HG02571 (cell line): Measurements from ENCODE around the gene TBC1D24.
"Not testable (repeated sequence)": the region's sequence is repeated elsewhere in the genome, so short reads cannot be mapped to it uniquely, and the experiment has no call there.

Source experiments
- ATAC-seq: cut with Tn5 transposase; IDR thresholded peaks from one replicate; pipeline ENCODE4 v1.9.1; 2021; ENCODE audit warnings: mild to moderate bottlenecking, moderate library complexity; ENCODE audit not compliant: unreplicated experiment

Gene TBC1D24

DNA sequence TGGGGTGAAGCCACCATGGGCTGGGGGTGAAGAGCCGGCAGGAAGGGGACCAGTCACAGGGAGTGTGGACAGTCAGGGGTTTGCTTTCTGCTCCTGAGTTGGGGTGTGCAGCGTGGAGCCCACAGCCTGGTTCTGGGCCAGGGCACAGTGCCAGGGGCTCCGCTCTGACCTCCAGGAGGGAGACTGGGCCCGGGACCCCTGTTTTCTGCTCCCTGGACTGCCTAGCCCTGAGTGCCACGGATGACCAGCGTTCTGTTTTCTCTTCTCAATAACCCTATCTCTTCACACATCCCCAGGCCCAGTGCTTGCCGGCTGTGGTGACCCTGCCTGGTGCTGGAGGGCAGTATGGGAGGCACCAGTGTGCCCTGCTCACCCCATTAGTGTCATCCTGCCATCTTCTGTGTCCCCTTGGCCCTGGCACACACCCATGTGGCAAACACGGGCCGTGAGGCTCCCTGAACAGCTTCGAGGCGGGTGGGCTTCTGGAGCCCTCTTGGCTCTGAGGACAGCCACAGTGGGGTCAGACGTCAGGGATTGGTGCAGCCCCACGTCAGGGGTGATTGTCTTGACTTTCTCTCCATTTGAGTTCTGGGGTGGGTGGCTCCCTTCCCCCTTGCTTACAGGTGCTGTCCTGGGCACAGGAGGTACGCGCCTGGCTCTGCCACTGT, 55.2 kb downstream of the TBC1D24 start:
- no peak for ATAC-seq

DNA sequence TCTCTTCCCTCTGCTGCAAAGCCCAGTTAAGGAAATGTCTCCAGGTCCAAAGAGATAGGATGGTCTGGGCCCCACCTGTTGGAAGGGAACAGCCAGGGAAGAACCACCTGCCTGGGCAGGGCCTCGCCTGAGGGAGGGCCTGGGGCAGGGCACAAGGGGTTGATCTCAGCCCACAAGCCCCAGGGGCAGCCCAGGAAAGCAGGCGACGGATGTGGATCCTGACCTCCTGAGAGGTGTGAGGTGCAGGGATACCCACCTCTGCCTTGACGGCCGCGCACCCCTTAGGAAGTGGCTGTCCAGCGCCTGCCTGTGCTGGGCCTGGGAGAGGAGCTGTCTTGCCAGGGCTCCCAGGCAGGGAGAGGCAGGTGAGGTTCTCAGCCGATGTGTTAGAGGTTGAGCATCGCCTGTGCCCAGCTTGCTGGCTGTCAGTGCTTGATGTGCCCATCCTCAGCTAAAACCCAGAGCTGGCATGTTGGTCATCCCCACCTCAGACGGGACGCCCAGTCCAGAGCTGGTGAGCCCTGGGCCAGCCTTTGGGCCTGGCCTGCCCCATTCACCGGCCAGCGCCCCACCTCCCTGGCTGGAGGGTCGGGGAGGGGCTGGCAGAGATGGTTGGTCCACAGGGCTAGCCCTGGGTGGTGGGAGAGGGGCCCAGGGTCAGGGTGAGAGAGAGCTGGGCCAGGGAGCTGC, 55.8 kb downstream of the TBC1D24 start:
- no peak for ATAC-seq

- ATAC-seq, result peak; percentile 2
These were observed 56.4 kb downstream of the TBC1D24 start, which contains the start of gene CEMP1 for GRCh38 chr16:2531371-2531695. Gene CEMP1 (minus strand): TSS chr16:2531408. CDS start chr16:2531073, 335 bp downstream.

- peak; percentile 77 for ATAC-seq
These were observed 57.0 kb downstream of the TBC1D24 start for GRCh38 chr16:2531696-2532493.

DNA sequence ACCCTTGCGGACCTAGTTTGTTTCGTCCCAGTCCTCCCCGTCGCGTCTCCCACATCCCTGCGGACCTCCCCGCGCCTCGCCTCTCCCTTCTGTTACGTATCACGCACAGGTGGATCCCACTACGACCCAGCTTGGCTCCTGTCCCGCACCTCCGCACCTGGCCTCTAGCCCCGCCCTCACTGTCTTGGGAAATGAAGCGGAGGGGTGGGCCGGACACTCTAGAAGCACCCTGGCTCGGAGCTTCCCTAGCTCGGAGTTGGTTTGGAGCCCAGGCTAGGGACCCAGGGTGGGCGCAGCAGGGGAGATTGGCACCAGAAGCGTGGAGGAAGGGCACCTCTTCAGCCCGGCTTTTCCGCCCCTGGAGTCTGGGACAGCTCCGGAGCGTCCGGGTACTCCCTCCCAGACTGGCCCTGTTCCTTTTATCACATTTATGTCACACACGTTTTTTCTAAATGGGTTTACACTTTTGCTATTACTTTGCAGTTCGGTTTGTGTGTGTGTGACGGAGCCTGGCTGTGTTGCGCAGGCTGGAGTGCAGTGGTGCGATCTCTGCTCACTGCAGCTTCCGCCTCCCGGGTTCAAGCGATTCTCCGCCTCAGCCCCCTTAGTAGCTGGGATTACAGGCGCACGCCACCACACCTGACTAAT, 57.7 kb downstream of the TBC1D24 start:
- ATAC-seq, result peak; percentile 16

DNA sequence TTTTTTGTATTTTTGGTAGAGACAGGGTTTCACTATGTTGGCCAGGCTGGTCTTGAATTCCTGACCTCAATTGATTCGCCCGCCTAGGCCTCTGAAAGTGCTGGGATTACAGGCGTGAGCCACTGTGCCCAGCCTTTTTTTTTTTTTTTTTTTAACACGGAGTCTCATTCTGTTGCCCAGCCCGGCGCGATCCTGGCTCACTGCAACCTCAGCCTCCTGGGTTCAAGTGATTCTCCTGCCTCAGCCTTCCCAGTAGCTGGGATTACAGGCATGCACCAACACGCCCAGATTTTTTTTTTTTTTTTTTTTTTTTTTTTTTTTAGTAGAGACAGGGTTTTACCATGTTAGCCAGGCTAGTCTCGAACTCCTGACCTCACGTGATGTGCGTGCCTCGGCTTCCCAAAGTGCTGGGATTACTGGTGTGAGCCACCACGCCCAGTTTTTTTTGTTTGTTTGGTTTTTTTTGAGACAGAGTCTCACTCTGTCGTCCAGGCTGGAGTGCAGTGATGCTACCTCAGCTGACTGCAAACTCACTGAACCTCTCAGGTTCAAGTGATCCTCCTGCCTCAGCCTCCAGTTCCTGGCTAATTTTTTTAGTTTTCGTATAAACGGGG, 58.3 kb downstream of the TBC1D24 start:
- ATAC-seq, result not testable (repeated sequence)

GRCh38 chr16:2533912-2534311, 59.0 kb downstream of the TBC1D24 start:
- ATAC-seq, result no peak

DNA sequence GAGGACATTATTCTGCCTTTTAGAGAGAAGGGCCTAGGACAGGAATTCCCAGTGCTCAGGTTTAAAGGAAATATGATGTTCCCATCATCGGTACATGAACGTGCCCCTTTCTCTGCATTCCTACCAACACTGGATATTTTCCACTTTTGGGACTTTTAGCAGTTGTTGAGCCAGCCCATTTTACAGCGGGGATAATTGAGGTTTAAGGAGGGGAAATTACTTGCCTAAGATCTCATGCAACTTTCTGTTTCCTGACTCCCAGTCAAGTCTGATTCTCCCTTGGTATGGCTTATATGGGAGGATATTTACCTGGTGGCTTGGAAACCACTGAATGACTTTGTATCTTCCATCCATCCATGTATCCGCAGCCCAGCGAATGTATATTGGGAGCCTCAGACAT, 59.4 kb downstream of the TBC1D24 start:
- ATAC-seq, result not testable (repeated sequence)

- ATAC-seq, result no peak
These were observed 60.7 kb downstream of the TBC1D24 start for GRCh38 chr16:2535625-2536013.

GRCh38 chr16:2537451-2538379, 62.8 kb downstream of the TBC1D24 start, which contains the start of gene PDPK1:
Gene PDPK1 (plus strand): TSS chr16:2538021. CDS start chr16:2538113, 92 bp downstream.
- ATAC-seq, result peak; percentile 87

DNA sequence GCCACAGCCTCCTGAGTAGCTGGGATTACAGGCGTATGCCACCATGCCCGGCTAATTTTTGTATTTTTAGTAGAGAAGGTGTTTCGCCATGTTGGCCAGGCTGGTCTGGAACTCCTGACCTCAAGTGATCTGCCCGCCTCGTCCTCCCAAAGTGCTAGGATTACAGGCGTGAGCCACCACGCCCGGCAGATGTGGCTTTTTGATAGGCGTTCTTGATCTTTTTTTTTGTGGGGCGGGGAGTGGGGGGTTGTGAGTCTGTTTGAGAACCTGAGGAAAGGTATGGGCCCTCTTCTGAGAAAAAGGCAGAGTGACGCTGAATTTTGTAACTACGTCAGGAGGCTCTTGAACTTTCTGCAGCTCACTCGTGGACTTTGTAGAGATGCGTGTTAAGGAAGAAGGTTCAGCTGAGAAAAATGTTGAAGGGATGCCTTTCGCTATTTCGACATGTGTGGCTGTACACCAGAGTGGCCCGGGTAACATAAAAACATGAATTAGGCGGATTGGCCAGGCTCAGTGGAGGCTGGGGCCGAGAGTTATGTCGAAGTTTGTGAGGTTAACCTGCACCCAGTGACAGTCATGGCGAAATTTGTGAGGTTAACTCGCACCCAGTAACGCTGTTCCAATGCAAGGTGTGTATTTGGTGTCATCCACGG, 64.4 kb downstream of the TBC1D24 start:
- ATAC-seq, result not testable (repeated sequence)

DNA sequence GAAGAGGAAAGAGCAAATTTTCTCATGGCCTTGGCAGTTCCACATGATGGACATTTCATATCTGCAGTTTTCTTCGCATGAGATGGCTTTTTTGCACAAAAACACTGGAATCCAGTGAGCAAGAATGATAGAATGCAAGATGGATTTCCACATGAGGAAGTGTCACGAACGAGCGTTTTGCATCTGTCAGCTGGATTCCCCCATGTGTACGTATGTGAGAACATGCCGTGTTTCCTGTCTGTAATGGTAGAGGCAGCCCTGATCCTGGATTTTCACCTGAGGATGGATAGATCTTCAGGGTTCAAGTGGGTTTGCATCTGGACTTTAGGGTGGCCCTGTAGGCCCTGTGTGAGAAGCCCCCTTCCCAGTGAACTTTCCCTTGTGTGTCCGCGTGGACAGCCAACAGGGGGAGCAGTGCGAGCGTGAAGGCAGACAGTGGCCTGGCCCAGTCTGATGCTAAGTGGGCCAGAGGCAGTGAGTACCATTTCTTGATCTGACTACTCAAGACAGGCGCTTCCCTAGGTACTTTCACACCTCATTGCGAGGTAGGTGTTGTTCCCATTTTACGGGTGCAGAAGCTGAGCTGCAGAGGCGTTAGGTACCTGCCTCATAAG, 65.0 kb downstream of the TBC1D24 start:
- ATAC-seq, result not testable (repeated sequence)

GRCh38 chr16:2540912-2541311, 66.0 kb downstream of the TBC1D24 start:
- not testable (repeated sequence) for ATAC-seq

- ATAC-seq, result not testable (repeated sequence)
These were observed 66.5 kb downstream of the TBC1D24 start for GRCh38 chr16:2541409-2541808.

DNA sequence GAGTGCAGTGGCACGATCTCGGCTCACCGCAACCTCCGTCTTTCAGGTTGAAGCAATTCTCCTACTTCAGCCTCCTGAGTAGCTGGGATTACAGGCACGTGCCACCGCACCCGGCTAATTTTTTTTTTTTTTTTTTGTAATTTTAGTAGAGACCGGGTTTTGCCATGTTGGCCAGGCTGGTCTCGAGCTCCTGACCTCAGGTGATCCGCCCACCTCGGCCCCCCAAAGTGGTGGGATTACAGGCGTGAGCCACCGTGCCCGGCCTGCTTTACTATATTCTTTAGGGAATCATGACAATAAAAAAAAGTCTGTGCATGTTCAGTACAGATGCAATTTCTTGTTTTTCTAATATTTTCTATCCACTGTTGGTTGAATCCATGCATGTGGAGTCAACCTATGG, 68.8 kb downstream of the TBC1D24 start:
- not testable (repeated sequence) for ATAC-seq

DNA sequence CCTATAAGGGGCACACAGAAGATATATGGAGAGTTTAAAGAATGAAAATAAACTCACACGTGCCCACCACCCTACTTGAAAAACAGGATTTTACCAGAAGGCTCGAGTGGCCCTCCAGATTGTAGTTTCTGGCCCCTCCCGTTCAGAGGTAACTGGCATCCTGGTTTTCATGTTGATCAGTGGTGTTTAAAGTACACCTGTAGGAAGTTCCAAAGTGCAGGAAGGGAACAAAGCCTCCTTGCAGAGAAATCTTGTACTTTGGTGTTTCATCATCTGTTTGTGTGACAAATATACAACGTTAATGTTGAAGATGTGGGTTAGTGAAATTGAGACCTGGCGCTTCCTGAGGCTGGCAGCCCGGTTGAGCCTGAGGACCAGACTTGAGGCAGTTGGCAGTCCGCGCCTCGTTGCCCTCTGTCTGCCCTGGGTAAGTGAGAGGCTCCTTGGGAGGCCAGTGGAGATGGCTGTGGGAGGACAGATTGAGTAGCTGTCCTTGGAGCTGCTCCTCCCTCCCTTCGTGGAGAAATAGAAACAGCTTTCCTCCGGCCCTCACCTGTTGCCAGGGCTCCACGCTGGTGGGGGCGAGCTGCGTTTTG, 75.5 kb downstream of the TBC1D24 start:
- ATAC-seq, result not testable (repeated sequence)

DNA sequence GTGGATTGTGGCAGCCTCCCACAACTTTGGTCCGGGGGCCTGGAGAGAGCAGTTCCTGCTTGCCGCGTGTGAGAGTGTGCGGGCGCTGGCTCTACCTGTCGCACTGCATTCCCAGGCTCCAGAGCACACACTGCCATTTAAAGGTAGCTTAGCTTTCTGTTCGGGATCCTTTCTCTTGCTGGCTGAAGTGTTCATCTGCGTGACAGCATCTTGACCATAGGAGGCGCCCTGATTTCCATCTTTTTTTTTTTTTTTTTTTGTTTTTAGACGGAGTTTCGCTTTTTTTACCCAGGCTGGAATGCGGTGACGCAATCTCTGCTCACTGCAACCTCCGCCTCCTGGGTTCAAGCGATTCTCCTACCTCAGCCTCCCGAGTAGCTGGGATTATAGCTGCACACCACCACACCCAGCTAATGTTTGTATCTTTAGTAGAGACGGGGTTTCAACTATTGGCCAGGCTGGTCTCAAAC, 76.5 kb downstream of the TBC1D24 start:
- ATAC-seq, result not testable (repeated sequence)
